HCT116 (cell line): Measurements from ENCODE around the gene ADGRB2. TPM values are rescaled to one million over a fixed set of nuclear protein-coding genes. Genes with fewer than 3 reads are reported as not detected.

Experiments
- ATAC-seq: fragments of 200-7000 bp; cut with Tn5 transposase; 2 replicates; pipeline ENCODE4 v1.9.1; 2020; ENCODE audit warnings: mild to moderate bottlenecking, moderate library complexity
- BruUV-seq: library from RNA; stranded (reverse); fragments of 400-500 nt; replicated peaks from 2 replicates; lab custom pipeline; 2021; lab: Mats Ljungman, UMichigan
- CTCF ChIA-PET: fragments of 300-600 bp; sonication (Branson Sonifier 250); formaldehyde crosslinking; loops from one replicate; lab custom pipeline; 2021; ENCODE audit warnings: antibody characterized with exemption; lab: Charles Lee
- POLR2A ChIA-PET: fragments of 300-600, 350-600 bp; sonication (Branson Sonifier 250); formaldehyde crosslinking; loops from one replicate; lab custom pipeline; 2021; ENCODE audit warnings: antibody characterized with exemption; lab: Charles Lee
- RAD21 ChIA-PET, 2 experiments: fragments of 300-600 bp; sonication (Branson Sonifier 250); formaldehyde crosslinking; loops; one replicate each; lab custom pipeline; 2023; ENCODE audit warnings: low total read pairs in 2 of 2; ENCODE audit not compliant: uncharacterized antibody in 2 of 2, unreplicated experiment in 2 of 2, low non-redundant PET in 1 of 2; lab: Charles Lee
- DNase-seq: peaks from one replicate; pipeline ENCODE4 v3.0.0-alpha.2; 2010; ENCODE audit warnings: low read depth, low spot score
- H2AFZ ChIP-seq: fragments of 200-600 bp; shearing (Covaris generic), sonication (generic); 2 replicates; pipeline ENCODE4 v1.6.1; 2017; ENCODE audit warnings: low read depth, mixed run types, mixed read lengths, antibody characterized with exemption, low read length; ENCODE audit not compliant: poor library complexity, severe bottlenecking
- H3K27ac ChIP-seq: 2 replicates; pipeline ENCODE4 v1.5.1; 2012; ENCODE audit warnings: low read depth, low read length
- H3K27me3 ChIP-seq: fragments of 200-600 bp; sonication (generic); 2 replicates; pipeline ENCODE4 v1.6.1; 2016; ENCODE audit warnings: mixed run types, low read length, mixed read lengths; ENCODE audit not compliant: insufficient read depth
- H3K36me3 ChIP-seq, 2 experiments: fragments of 200-500 bp in 1 of 2; fragments of 200-600 bp in 1 of 2; sonication (Bioruptor generic) in 1 of 2; sonication (generic) in 1 of 2; 2 replicates each; pipeline versions ENCODE4 v1.5.1 to v1.6.1; 2014 to 2016; ENCODE audit warnings: low read length in 2 of 2, inconsistent platforms in 1 of 2, mixed read lengths in 1 of 2, mixed run types in 1 of 2; ENCODE audit not compliant: insufficient read depth in 2 of 2, control insufficient read depth in 1 of 2
- H3K4me1 ChIP-seq, 2 experiments: fragments of 200-600 bp in 1 of 2; sonication (generic) in 1 of 2; 2 replicates each; pipeline versions ENCODE4 v1.5.1 to v1.6.1; 2012 to 2017; ENCODE audit warnings: low read length in 2 of 2, inconsistent platforms in 1 of 2, mild to moderate bottlenecking in 1 of 2, mixed read lengths in 1 of 2, mixed run types in 1 of 2, moderate library complexity in 1 of 2; ENCODE audit not compliant: insufficient read depth in 2 of 2, control insufficient read depth in 1 of 2
- H3K4me2 ChIP-seq: fragments of 200-600 bp; sonication (generic); 2 replicates; pipeline ENCODE4 v1.6.1; 2017; ENCODE audit warnings: mixed run types, low read length, mixed read lengths
- H3K4me3 ChIP-seq, 2 experiments: fragments of 200-600 bp in 1 of 2; sonication (generic) in 1 of 2; replicated peaks in 1 of 2; 2 replicates each; pipeline ENCODE4 v1.5.1; 2011 to 2016; ENCODE audit warnings: low read length in 2 of 2, control low read depth in 1 of 2, low read depth in 1 of 2, mild to moderate bottlenecking in 1 of 2, mixed read lengths in 1 of 2, mixed run types in 1 of 2
- H3K79me2 ChIP-seq: fragments of 200-600 bp; sonication (generic); 2 replicates; pipeline ENCODE4 v1.6.1; 2017; ENCODE audit warnings: mild to moderate bottlenecking, mixed run types, low read length, moderate library complexity, mixed read lengths; ENCODE audit not compliant: insufficient read depth
- H3K9ac ChIP-seq: fragments of 200-600 bp; sonication (generic); 2 replicates; pipeline ENCODE4 v1.6.1; 2016; ENCODE audit warnings: low read length, mixed read lengths
- H3K9me2 ChIP-seq: fragments of 200-600 bp; sonication (generic), shearing (Covaris generic); 2 replicates; pipeline ENCODE4 v1.6.1; 2017; ENCODE audit warnings: mixed run types, mild to moderate bottlenecking, moderate library complexity; ENCODE audit not compliant: insufficient read depth
- H3K9me3 ChIP-seq, 2 experiments: fragments of 200-500 bp in 1 of 2; fragments of 200-600 bp in 1 of 2; sonication (Bioruptor generic) in 1 of 2; sonication (generic) in 1 of 2; 2 replicates each; pipeline ENCODE4 v1.6.1; 2014 to 2017; ENCODE audit warnings: low read length in 2 of 2, mixed read lengths in 2 of 2, inconsistent platforms in 1 of 2, low read depth in 1 of 2, mild to moderate bottlenecking in 1 of 2, mixed run types in 1 of 2, moderate library complexity in 1 of 2; ENCODE audit not compliant: control insufficient read depth in 1 of 2, insufficient read depth in 1 of 2
- H4K20me1 ChIP-seq: fragments of 200-600 bp; sonication (generic), shearing (Covaris generic); 2 replicates; pipeline ENCODE4 v1.6.1; 2017; ENCODE audit warnings: mixed run types, mild to moderate bottlenecking, moderate library complexity; ENCODE audit not compliant: insufficient read depth
- ATF3 ChIP-seq: IDR thresholded peaks from 2 replicates; pipeline ENCODE4 v1.6.1; 2012
- CEBPB ChIP-seq: IDR thresholded peaks from 2 replicates; pipeline ENCODE4 v1.6.1; 2012; ENCODE audit warnings: low read depth
- EGR1 ChIP-seq: IDR thresholded peaks from 2 replicates; pipeline ENCODE4 v1.6.1; 2012; ENCODE audit warnings: low read depth
- ELF1 ChIP-seq: IDR thresholded peaks from 2 replicates; pipeline ENCODE4 v1.6.1; 2012; ENCODE audit warnings: low read depth, borderline replicate concordance
- EZH2 ChIP-seq: fragments of 200-600 bp; sonication (generic); IDR thresholded peaks from 2 replicates; pipeline ENCODE4 v1.6.1; 2017; ENCODE audit warnings: antibody characterized with exemption, mixed run types
- FOSL1 ChIP-seq: IDR thresholded peaks from 2 replicates; pipeline ENCODE4 v1.6.1; 2012; ENCODE audit warnings: low read depth
- JUND ChIP-seq: IDR thresholded peaks from 2 replicates; pipeline ENCODE4 v1.6.1; 2012
- POLR2AphosphoS5 ChIP-seq: IDR thresholded peaks from 2 replicates; pipeline ENCODE4 v1.6.1; 2011; ENCODE audit warnings: mild to moderate bottlenecking, low read depth, low read length, moderate library complexity
- RAD21 ChIP-seq: IDR thresholded peaks from 2 replicates; pipeline ENCODE4 v1.6.1; 2012; ENCODE audit warnings: low read depth, mild to moderate bottlenecking
- SP1 ChIP-seq: IDR thresholded peaks from 2 replicates; pipeline ENCODE4 v1.6.1; 2012; ENCODE audit warnings: low read depth
- SRF ChIP-seq: IDR thresholded peaks from 2 replicates; pipeline ENCODE4 v1.6.1; 2012; ENCODE audit warnings: low read depth
- TCF7L2 ChIP-seq: IDR thresholded peaks from 2 replicates; pipeline ENCODE4 v1.7.0; 2011; ENCODE audit warnings: borderline replicate concordance, inconsistent platforms; ENCODE audit not compliant: insufficient read depth, insufficient read length; ENCODE audit errors: extremely low read depth
- YY1 ChIP-seq: IDR thresholded peaks from 2 replicates; pipeline ENCODE4 v1.6.1; 2011; ENCODE audit warnings: low read length, low read depth, moderate library complexity, mild to moderate bottlenecking; ENCODE audit not compliant: insufficient replicate concordance; ENCODE audit errors: extremely low read depth
- ZFX ChIP-seq: fragments of 450-650 bp; IDR thresholded peaks from 2 replicates; pipeline ENCODE4 v1.6.1; 2017
- ZNF274 ChIP-seq: fragments of 200-500 bp; sonication (Bioruptor generic); IDR thresholded peaks from 2 replicates; pipeline ENCODE4 v1.6.1; 2014; ENCODE audit warnings: mild to moderate bottlenecking, low read depth, low read length, inconsistent platforms
- intact Hi-C: fragments of 100-400 bp; cut with micrococcal nuclease; formaldehyde crosslinking; loops from 2 replicates; pipeline ENCODE4 v1.10.0; 2022
- total RNA-seq: library from RNA; stranded (reverse); gene quantifications from one replicate; pipeline ENCODE4 v1.2.1, GENCODE V29; 2021; ENCODE audit not compliant: unreplicated experiment
- TF ChIP-seq, protein P1 (sequence below): IDR thresholded peaks from 2 replicates; pipeline ENCODE4 v1.6.1; 2012; ENCODE audit warnings: low read depth
- TF ChIP-seq, protein P2 (sequence below), 3 experiments: fragments of 200-600 bp in 1 of 3; sonication (generic) in 1 of 3; IDR thresholded peaks in 2 of 3; conservative IDR thresholded peaks in 1 of 3; 2 replicates each; pipeline ENCODE4 v1.5.1; 2012 to 2017; ENCODE audit warnings: low read depth in 2 of 3, low read length in 2 of 3, antibody characterized with exemption in 1 of 3, borderline replicate concordance in 1 of 3, control low read depth in 1 of 3, mild to moderate bottlenecking in 1 of 3, mixed read lengths in 1 of 3, mixed run types in 1 of 3, moderate library complexity in 1 of 3; ENCODE audit not compliant: insufficient read depth in 1 of 3

ADGRB2 gene
- total RNA-seq, 1 experiment from 2014 or later: 10.1 TPM

GRCh38 chr1:31758823-31759222 lies 5.3 kb downstream of the ADGRB2 start:
- Histone ChIP-seq H3K27me3 (no peaks in the 10 kb centered on the region), H3K36me3 (no peaks in the 10 kb centered on the region), H3K9me2 (no peaks in the 10 kb centered on the region), H3K27ac (no peak overlapping the region), H3K9me3 (no peaks in the 10 kb centered on the region), H3K4me1 (peaks cover 23 to 46% of the 10 kb centered on the region in 2 experiments), H4K20me1 (no peaks in the 10 kb centered on the region), H3K9ac (no peak overlapping the region), H3K79me2 (no peaks in the 10 kb centered on the region), H2AFZ (no peak overlapping the region), H3K4me3 (no peak overlapping the region), H3K4me2 (no peak overlapping the region)
- no peak for TF ChIP-seq ZNF274
- no TSS peak for BruUV-seq
- intact Hi-C loops: no loop called here
- DNase-seq (no peak), ATAC-seq (no peak)
- ChIA-PET RAD21 (no interaction called here), CTCF (interaction anchor here (1.3 kb wide), 1 partner anchor 30 kb away, joined by 3 read pairs; no protein-coding TSS in a partner anchor), POLR2A (no interaction called here)

DNA sequence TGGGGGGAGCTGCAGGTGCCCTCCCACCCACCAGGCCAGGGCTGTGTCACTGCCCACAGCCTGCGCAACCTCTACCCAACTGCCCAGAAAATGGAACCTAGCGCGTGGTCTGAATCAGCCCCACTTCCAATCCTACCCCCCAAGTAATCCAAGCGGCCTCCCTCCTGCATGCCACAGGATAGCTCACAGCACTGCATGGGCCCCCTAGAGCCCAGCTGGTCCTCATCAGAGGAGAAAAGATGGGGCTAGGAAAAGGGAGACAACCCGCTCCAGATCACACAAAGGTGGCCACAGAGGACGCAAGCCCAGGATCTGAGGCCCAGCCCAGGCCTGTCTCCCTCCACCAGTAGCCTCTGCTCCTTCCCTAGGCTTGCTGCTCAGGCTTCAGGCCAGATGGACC lies 6.2 kb downstream of the ADGRB2 start:
- H4K20me1 ChIP-seq: no peaks in the 10 kb centered on the region
- peaks cover 24 to 41% of the 10 kb centered on the region in 2 experiments for H3K4me1 ChIP-seq
- no peaks in the 10 kb centered on the region for H3K9me2 ChIP-seq
- no peak overlapping the region for H3K4me3 ChIP-seq
- H3K27ac ChIP-seq: no peak overlapping the region
- no peaks in the 10 kb centered on the region for H3K36me3 ChIP-seq
- CTCF ChIA-PET: interaction anchor here (1.3 to 1.5 kb wide), 2 partner anchors 12 to 31 kb away, joined by 3 to 4 read pairs; no protein-coding TSS in a partner anchor
- no peaks in the 10 kb centered on the region for H3K27me3 ChIP-seq
- no peak overlapping the region for H3K9ac ChIP-seq
- ATAC-seq: no peak
- no peaks in the 10 kb centered on the region for H3K9me3 ChIP-seq
- H3K4me2 ChIP-seq: no peak overlapping the region
- no TSS peak for BruUV-seq
- intact Hi-C loops: no loop called here
- RAD21 ChIA-PET: no interaction called here
- no peak for DNase-seq
- no peak overlapping the region for H2AFZ ChIP-seq
- POLR2A ChIA-PET: no interaction called here
- H3K79me2 ChIP-seq: no peaks in the 10 kb centered on the region
- TF ChIP-seq RAD21 (no peak), YY1 (no peak), EGR1 (no peak), ZFX (no peak), SRF (no peak), TCF7L2 (no peak), ATF3 (no peak), JUND (no peak), EZH2 (no peak), ELF1 (no peak), POLR2AphosphoS5 (no peak), SP1 (no peak), CEBPB (no peak), FOSL1 (no peak)
- TF ChIP-seq, protein P1, sequence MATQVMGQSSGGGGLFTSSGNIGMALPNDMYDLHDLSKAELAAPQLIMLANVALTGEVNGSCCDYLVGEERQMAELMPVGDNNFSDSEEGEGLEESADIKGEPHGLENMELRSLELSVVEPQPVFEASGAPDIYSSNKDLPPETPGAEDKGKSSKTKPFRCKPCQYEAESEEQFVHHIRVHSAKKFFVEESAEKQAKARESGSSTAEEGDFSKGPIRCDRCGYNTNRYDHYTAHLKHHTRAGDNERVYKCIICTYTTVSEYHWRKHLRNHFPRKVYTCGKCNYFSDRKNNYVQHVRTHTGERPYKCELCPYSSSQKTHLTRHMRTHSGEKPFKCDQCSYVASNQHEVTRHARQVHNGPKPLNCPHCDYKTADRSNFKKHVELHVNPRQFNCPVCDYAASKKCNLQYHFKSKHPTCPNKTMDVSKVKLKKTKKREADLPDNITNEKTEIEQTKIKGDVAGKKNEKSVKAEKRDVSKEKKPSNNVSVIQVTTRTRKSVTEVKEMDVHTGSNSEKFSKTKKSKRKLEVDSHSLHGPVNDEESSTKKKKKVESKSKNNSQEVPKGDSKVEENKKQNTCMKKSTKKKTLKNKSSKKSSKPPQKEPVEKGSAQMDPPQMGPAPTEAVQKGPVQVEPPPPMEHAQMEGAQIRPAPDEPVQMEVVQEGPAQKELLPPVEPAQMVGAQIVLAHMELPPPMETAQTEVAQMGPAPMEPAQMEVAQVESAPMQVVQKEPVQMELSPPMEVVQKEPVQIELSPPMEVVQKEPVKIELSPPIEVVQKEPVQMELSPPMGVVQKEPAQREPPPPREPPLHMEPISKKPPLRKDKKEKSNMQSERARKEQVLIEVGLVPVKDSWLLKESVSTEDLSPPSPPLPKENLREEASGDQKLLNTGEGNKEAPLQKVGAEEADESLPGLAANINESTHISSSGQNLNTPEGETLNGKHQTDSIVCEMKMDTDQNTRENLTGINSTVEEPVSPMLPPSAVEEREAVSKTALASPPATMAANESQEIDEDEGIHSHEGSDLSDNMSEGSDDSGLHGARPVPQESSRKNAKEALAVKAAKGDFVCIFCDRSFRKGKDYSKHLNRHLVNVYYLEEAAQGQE: no peak
- TF ChIP-seq, protein P2, sequence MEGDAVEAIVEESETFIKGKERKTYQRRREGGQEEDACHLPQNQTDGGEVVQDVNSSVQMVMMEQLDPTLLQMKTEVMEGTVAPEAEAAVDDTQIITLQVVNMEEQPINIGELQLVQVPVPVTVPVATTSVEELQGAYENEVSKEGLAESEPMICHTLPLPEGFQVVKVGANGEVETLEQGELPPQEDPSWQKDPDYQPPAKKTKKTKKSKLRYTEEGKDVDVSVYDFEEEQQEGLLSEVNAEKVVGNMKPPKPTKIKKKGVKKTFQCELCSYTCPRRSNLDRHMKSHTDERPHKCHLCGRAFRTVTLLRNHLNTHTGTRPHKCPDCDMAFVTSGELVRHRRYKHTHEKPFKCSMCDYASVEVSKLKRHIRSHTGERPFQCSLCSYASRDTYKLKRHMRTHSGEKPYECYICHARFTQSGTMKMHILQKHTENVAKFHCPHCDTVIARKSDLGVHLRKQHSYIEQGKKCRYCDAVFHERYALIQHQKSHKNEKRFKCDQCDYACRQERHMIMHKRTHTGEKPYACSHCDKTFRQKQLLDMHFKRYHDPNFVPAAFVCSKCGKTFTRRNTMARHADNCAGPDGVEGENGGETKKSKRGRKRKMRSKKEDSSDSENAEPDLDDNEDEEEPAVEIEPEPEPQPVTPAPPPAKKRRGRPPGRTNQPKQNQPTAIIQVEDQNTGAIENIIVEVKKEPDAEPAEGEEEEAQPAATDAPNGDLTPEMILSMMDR (IDR thresholded peaks at IDR 0.05 in 2 of 3, conservative IDR thresholded peaks at IDR 0.05 in 1 of 3; ENCODE audit: borderline replicate concordance in 1 of 3, insufficient read depth in 1 of 3, low read depth in 2 of 3, low read length in 2 of 3): no peak
